Activated T-cell treated with anti-CD3 and anti-CD28 coated beads for 48 hours (primary cell): ENCODE measurements around the gene AK5.

Experiments
- DNase-seq: peaks from one replicate; pipeline ENCODE4 v3.0.0-alpha.2; 2020; ENCODE audit warnings: low read depth

Gene AK5

DNA sequence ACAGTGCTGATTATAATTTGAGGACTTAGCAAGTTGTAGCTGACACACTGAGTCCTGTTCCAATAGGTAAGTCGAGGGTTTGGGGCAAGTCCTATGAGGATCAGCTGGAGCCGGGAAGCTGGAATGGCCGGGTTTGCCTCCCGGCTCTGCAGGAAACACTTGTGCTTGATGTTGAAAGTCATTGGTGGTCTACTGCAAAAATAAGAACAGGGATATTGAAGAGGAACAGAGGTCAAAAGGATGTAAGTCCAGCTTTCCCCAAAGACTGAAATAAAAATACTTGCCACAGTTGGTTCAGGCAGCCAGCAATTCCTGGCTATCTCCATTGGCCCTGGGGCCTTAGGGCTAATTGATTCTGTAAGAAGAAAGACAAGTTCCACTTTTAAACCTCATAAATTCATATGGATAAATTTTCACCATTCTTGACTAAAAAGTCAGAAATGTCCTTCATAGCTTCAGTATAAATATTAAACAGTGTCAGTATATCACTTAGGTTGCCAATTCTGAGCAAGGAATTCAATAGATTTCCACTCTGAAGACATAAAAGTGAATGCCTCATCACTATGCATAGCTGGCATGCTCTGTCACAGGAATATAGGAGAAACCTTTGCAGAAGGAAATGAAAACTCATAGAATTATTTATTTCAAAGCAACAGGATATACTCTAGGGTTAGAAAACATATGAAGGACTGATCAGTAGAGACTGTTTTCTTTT lies 165.2 kb downstream of the AK5 start:
- DNase-seq: no peak

GRCh38 chr1:77447669-77448068 lies 165.8 kb downstream of the AK5 start:
- DNase-seq: no peak

DNA sequence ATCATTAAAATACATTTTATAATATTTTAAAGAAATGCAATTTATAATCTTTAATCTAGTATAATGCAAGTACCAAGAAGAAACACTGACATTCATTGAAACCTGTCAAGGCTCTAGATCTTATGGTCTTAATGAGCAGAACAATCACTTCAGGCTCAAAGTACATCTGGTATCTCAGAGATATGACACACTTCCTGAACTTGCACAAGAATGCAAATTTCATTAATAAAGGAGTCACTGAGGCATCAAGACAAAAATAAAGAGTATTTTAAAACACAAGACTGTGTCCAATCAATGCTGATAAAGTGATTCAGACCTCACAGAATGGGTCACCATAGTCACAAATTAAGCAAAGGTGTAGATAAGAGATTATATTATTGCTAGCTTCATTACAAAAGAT lies 178.1 kb downstream of the AK5 start:
- DNase-seq: no peak

GRCh38 chr1:77461691-77462090 lies 179.9 kb downstream of the AK5 start:
- DNase-seq: no peak

DNA sequence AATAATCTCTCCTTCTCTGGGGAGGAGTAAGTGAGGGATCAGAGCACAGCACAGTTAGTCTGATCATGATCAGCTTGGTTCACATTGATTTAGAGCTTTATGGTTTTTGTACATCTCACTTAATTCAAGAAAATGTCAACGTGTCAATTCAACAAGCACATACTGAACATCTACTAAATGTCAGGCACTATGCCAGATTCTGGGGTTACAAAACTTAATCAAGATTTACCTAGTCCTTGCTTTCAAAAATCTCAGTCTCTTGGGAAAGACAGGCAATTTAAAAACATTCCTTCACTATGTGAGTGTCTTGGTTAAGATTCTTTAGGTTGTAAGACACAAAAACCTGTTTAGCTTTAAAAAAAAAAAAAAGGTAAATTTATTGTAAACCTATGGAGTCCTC lies 181.4 kb downstream of the AK5 start:
- DNase-seq: no peak

DNA sequence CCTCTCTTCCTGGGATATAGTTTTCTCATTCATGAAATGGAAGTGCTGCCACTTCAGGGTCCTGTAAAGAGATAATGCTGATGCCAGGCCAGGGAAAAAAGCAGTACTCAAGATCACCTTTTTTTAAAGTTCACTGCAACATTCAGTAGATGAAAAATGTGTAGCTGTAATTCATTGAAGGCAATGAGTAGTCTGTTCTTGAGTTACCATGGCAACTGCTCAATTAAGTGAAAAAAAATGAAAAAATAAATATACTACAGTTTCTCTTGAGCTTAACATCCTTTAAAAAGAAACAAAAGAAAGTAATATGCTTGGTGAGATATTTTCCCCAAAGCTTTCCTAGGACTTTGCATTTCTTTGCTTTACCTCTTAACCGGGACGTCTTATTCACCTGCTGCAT lies 183.3 kb downstream of the AK5 start:
- no peak for DNase-seq

DNA sequence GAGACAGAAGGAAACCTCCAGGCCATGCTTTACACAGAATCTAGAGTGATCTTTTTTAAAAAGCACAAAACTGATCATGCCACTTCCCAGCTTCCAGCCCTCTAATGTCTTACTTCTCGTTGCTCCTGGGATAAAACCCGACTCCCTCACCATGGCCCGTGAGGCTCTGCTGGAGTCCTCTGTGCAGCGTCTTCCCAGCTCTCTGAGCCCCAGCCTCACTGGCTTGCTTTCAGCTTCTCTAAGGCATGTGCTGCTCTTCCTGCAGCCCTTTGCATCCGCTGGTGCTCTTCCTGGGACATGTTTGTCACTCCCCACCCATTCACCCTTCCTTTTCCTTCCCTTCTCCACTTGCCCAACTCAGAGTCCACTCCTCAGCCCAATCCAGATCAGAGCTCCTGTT lies 184.1 kb downstream of the AK5 start:
- no peak for DNase-seq

DNA sequence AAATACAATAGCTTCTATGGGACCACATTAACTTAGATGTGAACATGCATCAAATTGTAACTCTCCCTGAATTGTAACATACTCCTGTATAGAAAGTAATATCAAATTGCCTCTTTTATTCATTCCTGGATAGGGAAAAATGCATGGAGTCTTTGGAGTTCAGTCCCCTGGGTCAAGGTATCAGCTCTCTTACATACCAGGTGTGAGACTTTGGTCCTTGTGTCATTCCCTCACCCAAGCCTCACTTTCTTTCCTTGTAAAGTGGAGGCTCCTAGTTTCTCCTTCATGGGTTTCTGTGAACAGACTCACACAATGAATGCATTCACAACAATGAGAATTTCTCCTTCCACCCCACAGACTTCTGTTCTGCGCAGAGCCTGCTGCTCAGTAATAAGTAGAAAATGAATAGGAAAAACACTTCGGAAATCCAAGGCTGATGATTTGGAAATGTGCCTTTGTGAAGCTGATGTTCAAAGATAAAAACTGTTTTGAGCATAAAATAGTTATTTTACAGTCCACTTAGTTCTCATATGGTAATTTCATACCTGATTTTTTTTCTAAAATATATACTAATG lies 185.3 kb downstream of the AK5 start:
- DNase-seq: no peak

DNA sequence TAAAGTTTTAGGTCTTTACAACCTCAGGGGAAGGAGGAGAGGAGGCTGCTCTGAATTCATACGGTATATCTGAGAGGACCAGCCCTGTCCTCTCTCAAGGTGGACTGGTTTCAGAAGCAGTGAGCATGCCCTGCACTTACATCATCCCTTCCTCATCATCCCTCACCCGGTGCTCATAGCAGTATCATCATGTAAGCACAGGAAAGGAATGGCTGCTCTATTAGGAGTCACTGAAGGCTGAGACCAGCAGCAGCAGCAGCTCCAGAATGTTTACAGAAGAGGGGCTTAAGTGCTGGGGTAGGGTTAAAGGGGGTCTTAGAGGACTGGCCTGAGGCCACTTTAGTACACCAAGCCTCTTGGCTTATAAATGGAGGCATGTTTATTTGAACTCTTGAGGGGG lies 185.9 kb downstream of the AK5 start:
- no peak for DNase-seq

DNA sequence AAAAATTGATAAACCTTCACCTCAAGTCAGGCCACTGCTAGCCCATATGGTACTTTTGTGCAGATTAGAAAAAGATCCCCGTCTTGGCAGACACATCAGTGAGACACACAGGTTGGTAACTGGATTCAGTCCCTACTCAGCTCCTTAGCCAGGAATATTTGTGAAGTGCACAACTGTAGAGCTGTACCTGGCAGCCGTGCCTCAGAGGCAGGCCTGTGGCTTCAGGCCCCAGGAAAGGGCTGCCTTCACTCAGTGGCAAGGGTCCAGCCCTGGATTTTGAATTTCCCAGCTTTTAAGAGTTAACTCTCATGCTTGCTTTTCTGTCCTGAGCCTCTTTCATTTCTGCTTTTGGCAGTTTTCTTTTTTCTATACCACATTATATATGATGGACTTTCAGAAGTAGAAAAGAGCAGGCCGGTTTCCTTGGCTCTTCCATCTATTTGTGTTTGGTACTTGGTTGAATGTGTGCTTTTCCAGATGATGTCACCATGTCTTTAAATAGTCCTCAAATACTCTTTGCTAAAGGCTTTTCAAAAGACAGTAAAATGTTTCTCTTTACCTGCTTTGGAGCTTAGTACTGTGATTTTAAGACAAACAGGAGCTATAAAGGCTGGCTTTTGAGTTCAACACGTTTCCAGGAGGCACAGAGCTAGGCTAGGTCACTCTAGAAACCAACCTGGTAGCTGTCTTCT lies 186.6 kb downstream of the AK5 start:
- DNase-seq: no peak

- no peak for DNase-seq
Observed at GRCh38 chr1:77468949-77469710, 187.3 kb downstream of the AK5 start.

DNA sequence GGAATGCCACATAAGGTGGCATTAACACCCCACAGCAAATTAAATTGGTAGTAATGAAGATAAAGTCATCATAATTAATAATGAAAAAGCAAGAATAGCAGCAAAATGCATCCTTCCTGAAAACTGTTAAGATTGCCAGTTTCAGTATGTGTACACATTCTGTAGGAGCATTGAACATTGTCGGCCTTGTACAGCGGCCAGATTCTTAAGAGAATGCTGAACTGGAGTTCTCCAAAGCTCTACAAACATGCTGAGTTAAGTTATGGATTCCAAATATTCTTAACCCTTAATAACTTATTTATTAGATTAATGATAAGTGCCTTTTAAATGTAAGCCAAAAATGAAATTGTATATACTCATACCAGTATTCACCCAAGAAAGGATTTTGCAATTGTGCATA lies 189.9 kb downstream of the AK5 start:
- DNase-seq: no peak

- DNase-seq: no peak
Observed at GRCh38 chr1:77473690-77474089, 191.9 kb downstream of the AK5 start.

GRCh38 chr1:77475641-77476040 lies 193.8 kb downstream of the AK5 start:
- no peak for DNase-seq

- DNase-seq: no peak
Observed at GRCh38 chr1:77476475-77476874, 194.7 kb downstream of the AK5 start.

GRCh38 chr1:77484334-77484733 lies 202.5 kb downstream of the AK5 start:
- DNase-seq: no peak

GRCh38 chr1:77484926-77485325 lies 203.1 kb downstream of the AK5 start:
- DNase-seq: no peak

DNA sequence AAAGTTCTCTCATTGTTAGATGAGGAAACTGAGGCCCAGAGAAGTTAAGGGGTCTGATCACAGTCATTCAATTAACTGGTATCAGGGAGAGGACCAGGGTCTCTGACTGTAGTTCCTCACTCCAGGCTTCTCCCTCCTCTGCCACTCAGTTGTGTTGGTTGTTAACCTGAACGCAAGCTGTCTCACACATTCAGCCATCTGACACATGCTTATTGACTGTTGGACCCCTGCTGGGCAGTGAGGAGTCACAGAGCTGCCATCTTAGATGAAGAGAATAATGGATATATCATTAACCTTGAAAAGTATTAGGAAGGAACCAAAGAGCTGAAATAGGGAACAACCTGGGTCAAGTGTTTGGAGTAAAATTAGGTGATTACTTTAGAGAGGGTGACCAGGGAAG lies 205.8 kb downstream of the AK5 start:
- no peak for DNase-seq

DNA sequence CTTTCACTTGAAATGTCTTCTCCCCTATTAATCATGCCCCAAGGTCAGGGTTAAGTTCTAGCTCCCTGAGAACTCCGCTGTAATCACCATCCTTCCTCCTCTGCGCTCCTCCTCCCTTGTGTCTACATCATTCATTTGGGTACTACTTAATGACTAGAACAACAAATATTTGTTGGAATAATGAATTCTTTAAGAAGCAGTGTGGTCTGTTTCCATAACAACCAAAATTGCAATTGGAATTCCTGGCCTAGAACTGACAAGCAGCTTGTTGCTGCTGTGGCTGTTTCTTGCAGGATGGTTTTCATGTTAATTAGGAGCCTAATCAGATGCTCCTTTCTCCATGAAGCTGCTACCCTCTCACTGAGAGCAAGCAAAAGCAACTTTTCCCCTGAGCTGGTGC lies 208.1 kb downstream of the AK5 start:
- no peak for DNase-seq

DNA sequence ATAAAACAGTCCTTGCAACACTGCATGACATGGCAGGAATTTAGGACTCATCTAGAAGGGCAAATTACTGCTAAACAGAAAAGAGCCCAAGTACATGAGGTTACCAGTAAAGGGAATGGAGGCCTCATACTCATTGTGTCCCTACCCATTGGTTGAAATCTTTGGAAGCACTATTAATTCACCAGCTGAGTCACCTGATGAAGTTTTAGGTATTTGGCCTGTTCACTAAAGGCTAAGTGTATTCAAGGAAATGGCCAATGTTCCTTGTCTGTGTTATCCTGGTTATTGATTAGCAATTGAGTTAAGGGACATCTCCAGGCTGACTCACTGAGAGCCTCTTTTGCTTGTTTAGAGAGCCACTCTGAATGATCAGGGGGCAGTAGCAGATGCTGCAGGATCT lies 212.2 kb downstream of the AK5 start:
- no peak for DNase-seq

- no peak for DNase-seq
Observed at GRCh38 chr1:77498918-77499317, 217.1 kb downstream of the AK5 start.

DNA sequence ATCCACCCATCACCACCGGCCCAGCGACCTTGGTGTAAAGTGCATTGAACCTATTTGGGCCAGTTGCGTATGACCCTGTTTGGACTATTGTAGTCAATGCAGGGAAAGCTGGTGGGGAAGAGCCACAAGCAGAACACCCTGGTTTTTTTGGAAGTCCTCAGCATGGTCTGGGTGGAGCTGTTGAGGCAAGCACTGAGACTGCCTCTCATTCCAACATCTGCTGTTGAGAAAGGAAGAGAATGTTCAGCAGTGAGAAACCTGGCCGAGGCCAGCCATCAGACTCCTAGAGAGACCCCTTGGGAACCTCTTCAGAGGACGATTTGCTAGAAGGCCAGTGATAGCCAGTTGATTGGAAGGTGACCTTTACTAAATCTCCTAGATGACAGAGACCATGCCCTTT lies 217.6 kb downstream of the AK5 start:
- DNase-seq: no peak

DNA sequence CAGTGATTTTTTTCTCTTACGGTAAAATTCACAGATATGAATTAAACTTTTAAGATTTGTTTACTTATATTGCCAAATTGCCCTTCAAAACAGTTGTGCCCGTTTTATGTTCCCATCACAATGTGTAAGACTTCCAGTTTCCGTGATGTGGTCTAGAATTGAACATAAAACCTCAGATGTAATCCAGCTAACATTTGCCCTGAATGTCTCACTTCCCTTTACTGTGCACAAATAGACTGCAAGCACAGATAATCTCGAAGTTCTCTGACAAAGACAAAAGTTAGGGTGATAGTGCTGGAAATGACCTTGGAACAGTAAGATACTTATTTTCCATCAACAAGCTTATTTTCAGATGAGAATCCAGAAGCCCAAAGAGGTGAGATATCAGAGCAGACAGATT lies 223.2 kb downstream of the AK5 start:
- DNase-seq: no peak
